ENCODE measurements around the gene GPC4.
"Not testable (repeated sequence)": the region's sequence is repeated elsewhere in the genome, so short reads cannot be mapped to it uniquely, and the experiment has no call there.

GPC4 gene

DNA sequence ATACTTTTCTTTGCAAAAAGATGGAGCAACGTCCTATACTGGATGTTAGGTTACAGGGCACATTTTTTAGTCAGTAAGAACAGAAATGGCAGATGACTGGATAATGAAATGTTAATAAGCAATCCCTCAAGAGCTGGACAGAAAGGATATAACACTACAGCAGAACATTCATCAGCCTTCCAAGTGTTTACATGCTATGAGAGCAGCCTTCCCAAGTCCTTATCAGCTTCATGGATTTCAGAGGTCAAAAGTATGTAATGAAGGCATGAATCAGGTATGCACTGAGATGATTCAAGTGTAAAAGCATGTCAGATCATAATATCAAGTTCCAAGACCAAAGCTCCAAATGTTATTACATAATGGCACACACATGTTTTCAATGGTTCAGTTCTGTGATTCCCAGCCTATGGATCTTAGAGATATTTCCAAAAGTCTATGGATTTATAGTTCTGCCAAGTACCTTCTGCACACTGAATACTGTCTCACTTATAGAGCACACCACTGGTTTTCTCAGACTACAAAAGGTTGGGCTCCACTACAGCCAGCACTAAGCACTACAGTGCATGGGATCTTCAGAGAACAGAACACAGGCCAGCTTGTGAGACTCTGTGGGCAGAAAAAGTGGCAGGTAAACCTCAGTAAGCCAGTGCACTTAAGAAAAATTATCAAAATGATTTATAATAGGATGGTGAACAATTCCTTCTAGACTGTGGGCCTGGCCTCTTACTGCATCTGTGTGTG lies 49.2 kb downstream of the GPC4 start:
- DNase-seq = no peak

DNA sequence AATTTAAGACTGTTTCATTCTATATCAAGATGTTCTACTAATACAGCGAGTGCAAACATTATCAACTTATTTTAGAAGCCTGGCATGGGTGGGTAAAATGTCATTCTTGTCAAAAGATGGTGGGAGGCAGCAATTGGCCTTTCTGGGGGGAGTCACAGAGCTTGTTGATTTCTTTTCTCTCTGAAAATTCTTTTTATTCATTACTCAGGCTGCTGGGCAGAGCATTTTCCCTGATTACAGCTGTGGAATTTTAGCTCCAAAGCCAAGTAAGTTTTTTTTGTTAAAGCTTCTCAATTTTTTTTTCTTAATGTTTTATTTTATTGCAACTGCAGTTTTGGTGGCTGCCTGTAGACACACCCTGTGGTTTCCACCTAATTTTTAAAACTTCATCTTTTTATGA lies 50.4 kb downstream of the GPC4 start:
- no peak for DNase-seq

GRCh38 chrX:133364196-133364595 lies 51.1 kb downstream of the GPC4 start:
- DNase-seq = no peak

- DNase-seq = no peak
Measured at GRCh38 chrX:133362538-133362937, 52.8 kb downstream of the GPC4 start.

DNA sequence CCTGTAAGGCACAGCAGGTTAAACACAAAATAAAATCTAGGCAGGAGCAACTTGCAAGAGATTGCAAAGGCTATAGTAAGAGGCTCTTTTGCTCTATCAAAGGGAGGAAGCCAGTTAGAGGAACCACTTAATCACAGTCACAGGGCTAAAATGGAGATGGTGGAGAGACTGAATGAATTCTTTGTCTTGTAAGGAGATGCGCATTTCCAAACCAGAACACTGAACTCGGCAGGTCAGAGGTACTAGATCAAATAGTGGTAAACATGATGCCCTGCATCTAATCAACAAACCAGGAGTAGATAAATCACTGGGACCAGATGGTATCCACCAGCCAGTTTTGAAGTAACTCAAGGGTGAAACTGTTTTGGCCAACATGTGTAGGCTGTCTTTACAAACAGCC lies 55.8 kb downstream of the GPC4 start:
- DNase-seq = no peak

GRCh38 chrX:133353233-133353632 lies 62.1 kb downstream of the GPC4 start:
- no peak for DNase-seq

GRCh38 chrX:133350751-133351150 lies 64.5 kb downstream of the GPC4 start:
- DNase-seq = no peak

DNA sequence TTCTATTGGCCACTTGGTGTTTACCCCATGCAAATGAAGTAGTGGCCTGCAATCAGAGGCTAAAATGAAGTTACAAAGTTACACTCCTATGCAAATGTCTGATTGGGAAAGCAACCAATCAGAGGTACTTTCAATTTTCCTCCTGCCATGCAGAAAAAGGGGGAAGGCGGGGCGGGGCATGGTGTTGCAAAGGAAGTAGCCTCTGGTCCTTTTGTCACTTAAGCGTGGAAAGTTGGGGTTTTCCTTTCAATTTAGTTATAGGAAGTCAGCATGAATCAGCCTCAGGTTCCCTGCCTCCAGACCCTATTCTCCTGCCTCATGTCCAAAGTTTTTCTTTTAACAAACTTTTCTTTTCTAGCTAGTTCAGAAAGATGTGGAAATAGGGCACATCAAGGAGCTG lies 69.3 kb downstream of the GPC4 start:
- DNase-seq = no peak

GRCh38 chrX:133339566-133339965 lies 75.7 kb downstream of the GPC4 start:
- no peak for DNase-seq

DNA sequence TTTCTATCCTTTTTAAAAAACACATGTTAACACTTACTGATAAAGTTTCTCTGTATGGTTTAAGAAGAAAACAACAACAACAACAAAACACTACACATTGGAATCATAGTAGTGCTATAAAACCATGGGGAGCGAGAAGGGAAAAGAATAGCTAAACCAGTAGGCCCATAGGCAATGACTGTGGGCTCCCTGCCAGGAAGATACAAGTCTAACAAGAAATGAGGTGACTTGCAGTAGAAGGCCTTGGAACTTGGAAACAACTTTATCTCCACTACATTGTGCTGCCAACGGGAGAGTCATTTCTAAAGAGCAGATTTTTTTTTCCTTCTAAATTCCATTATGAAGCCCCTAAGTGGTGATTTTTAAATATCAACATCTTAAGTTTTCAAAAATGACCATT lies 78.0 kb downstream of the GPC4 start:
- no peak for DNase-seq

GRCh38 chrX:133335027-133335426 lies 80.3 kb downstream of the GPC4 start:
- DNase-seq = no peak

GRCh38 chrX:133333154-133333750 lies 82.0 kb downstream of the GPC4 start:
- no peak for DNase-seq

- DNase-seq = no peak
Measured at GRCh38 chrX:133332737-133333136, 82.6 kb downstream of the GPC4 start.

- DNase-seq = no peak
Measured at GRCh38 chrX:133330956-133331355, 84.3 kb downstream of the GPC4 start.

GRCh38 chrX:133325422-133325821 lies 89.9 kb downstream of the GPC4 start:
- DNase-seq = no peak

GRCh38 chrX:133323431-133323830 lies 91.9 kb downstream of the GPC4 start:
- no peak for DNase-seq

DNA sequence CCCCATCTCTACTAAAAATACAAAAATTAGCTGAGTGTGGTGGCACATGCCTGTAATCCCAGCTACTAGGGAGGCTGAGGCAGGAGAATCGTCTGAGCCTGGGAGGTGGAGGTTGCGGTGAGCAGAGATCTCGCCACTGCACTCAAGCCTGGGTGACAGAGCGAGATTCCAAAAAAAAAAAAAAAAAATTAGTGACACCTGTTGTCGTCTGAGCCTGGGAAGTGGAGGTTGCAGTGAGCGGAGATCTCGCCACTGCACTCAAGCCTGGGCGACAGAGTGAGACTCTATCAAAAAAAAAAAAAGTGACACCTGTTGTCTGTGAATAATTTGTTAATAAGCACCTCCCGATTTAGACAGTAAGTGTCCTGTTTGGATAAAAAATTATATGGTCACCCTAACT lies 93.0 kb downstream of the GPC4 start:
- DNase-seq = not testable (repeated sequence)

DNA sequence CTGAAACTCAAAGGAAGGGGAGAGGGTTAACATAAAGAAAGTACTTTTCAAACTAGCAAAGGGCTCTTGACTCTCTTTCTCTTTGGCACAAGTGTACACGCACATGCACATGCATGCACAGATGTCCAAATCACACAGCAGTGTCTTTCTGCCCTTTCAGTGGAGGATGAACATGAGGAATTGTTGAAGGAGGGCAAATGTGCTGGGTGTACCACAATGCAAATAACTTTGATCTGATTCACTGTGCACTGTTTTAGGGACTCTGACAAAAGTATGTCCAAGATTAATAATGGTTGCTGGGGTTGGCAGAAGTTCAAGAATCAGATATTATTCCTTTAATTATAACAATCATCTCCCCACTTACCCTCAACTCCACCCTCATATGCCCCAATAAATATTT lies 93.8 kb downstream of the GPC4 start:
- no peak for DNase-seq

GRCh38 chrX:133314281-133314680 lies 101.0 kb downstream of the GPC4 start:
- DNase-seq = no peak

DNA sequence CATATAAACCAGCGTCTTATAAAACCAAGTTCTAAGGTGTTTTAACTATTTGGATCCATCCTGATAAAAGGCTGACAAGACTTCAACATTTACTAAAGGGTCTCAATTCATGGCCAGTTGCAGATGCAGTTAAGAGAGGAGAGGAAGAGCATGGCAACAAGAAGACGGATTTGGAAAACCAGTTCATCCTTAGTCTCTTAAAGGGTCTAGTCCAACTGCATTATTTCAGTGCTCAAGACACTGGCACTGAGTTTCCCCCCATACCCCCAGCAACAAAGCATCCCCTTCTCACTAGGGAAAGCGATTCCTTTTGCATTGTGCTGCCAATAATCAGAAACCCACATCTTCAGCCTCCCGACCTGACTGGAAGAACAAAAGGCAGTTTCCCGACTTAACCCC lies 106.8 kb downstream of the GPC4 start:
- no peak for DNase-seq

GRCh38 chrX:133307637-133308498 lies 107.4 kb downstream of the GPC4 start:
- no peak for DNase-seq

- no peak for DNase-seq
Measured at GRCh38 chrX:133307094-133307493, 108.2 kb downstream of the GPC4 start.

DNA sequence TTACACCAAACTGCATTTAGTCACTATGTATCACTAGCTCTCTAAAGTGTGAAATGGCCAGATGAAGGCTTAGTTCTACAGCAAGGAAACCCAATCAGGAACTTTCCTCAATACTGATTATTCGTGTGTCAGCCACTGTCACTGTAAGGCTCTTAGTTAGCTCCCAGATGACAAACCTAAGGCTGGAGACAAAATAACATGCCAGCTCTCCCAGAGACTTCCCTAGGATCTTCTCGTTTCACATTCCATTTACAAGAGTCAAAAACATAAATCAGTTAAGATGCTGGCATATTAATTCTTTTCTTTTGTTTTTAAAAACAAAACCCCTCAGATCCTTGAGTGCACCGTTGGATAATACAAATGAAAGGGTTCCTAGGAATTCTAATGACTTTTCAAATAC lies 109.0 kb downstream of the GPC4 start:
- DNase-seq = no peak

DNA sequence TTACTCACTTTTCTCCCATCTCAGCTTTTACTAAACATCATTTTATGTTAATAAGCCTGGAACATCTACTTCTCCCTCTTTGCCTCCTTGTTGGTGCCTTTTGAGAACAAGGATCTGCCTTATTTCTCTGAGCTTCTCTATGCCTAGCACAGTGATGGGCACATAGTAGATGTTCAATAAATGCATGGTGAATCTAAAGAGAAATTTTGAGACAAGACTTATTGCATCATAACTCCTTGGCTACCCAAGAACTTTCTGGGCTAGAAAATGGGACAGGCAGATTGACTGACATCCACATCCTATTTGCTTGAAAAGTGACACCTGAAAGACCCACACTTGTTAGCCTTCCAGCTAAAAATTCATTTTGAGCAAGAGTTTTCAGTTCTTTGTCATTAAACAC lies 109.9 kb downstream of the GPC4 start:
- DNase-seq = no peak
